CD14-positive monocyte (primary cell): ENCODE data around the gene CLTA. TPM values are rescaled to one million over a fixed set of nuclear protein-coding genes. Genes with fewer than 3 reads are reported as not detected.

Experiments
- DNase-seq, 3 donors: peaks; one replicate each; pipeline ENCODE4 v3.0.0-alpha.2; 2011 to 2022
- H2AFZ ChIP-seq: 2 replicates; pipeline ENCODE4 v1.6.0; 2012; ENCODE audit warnings: mild to moderate bottlenecking, low read depth, low read length, inconsistent platforms; ENCODE audit not compliant: insufficient read depth, poor library complexity, severe bottlenecking
- H3K27ac ChIP-seq, 2 donors: 1 replicate in 1 of 2; 2 replicates in 1 of 2; pipeline ENCODE4 v1.5.1; 2012 to 2013; ENCODE audit warnings: low read length in 2 of 2, control low read depth in 1 of 2, inconsistent platforms in 1 of 2, low read depth in 1 of 2, mild to moderate bottlenecking in 1 of 2
- H3K27me3 ChIP-seq, 2 donors: one replicate each; pipeline versions ENCODE4 v1.6.0 to v1.6.1; 2011 to 2013; ENCODE audit warnings: low read length in 2 of 2; ENCODE audit not compliant: control insufficient read depth in 2 of 2, insufficient read depth in 2 of 2
- H3K36me3 ChIP-seq, 2 donors: replicated peaks in 1 of 2; 1 replicate in 1 of 2; 2 replicates in 1 of 2; pipeline versions ENCODE4 v1.5.1 to v1.6.1; 2012 to 2013; ENCODE audit warnings: low read length in 2 of 2, control low read depth in 1 of 2, inconsistent platforms in 1 of 2, mild to moderate bottlenecking in 1 of 2; ENCODE audit not compliant: insufficient read depth in 2 of 2, control insufficient read depth in 1 of 2
- H3K4me1 ChIP-seq, 2 donors: 1 replicate in 1 of 2; 2 replicates in 1 of 2; pipeline versions ENCODE4 v1.5.1 to v1.6.1; 2012 to 2013; ENCODE audit warnings: low read length in 2 of 2, control low read depth in 1 of 2, inconsistent platforms in 1 of 2, mild to moderate bottlenecking in 1 of 2, moderate library complexity in 1 of 2; ENCODE audit not compliant: insufficient read depth in 2 of 2, control insufficient read depth in 1 of 2
- H3K4me2 ChIP-seq: replicated peaks from 2 replicates; pipeline ENCODE3; 2012; ENCODE audit warnings: low read length, moderate library complexity, mild to moderate bottlenecking; ENCODE audit not compliant: poor library complexity, severe bottlenecking; ENCODE audit errors: extremely low read depth
- H3K4me3 ChIP-seq, 3 experiments: fragments of 200-600 bp in 1 of 3; sonication (generic) in 1 of 3; replicated peaks in 1 of 3; 1 replicate in 2 of 3; 2 replicates in 1 of 3; pipeline ENCODE4 v1.5.1; 2011 to 2013; ENCODE audit warnings: low read length in 3 of 3, mild to moderate bottlenecking in 3 of 3, control low read depth in 2 of 3, low read depth in 2 of 3, inconsistent platforms in 1 of 3, moderate library complexity in 1 of 3
- H3K79me2 ChIP-seq: 2 replicates; pipeline ENCODE4 v1.6.0; 2012; ENCODE audit warnings: mild to moderate bottlenecking, control low read depth, inconsistent platforms, low read length, moderate library complexity; ENCODE audit not compliant: insufficient read depth
- H3K9ac ChIP-seq: 2 replicates; pipeline ENCODE4 v1.6.0; 2017; ENCODE audit warnings: low read length, mild to moderate bottlenecking; ENCODE audit not compliant: insufficient read depth, poor library complexity, severe bottlenecking
- H3K9me3 ChIP-seq, 2 donors: replicated peaks in 1 of 2; 1 replicate in 1 of 2; 2 replicates in 1 of 2; pipeline versions ENCODE4 v1.5.1 to v1.6.1; 2012 to 2013; ENCODE audit warnings: low read length in 2 of 2, control low read depth in 1 of 2; ENCODE audit not compliant: control insufficient read depth in 1 of 2, insufficient read depth in 1 of 2
- H4K20me1 ChIP-seq: 2 replicates; pipeline ENCODE4 v1.6.0; 2012; ENCODE audit warnings: mild to moderate bottlenecking, low read length, control low read depth, moderate library complexity; ENCODE audit not compliant: insufficient read depth
- H3K27ac Mint-ChIP-seq, 7 donors: one replicate each; pipeline ENCODE4 v1.8.0; 2020; ENCODE audit warnings: mild to moderate bottlenecking in 7 of 7, mixed read lengths in 7 of 7, moderate library complexity in 6 of 7, inconsistent platforms in 2 of 7
- H3K27me3 Mint-ChIP-seq, 3 donors: one replicate each; pipeline ENCODE4 v1.8.0; 2021 to 2022; ENCODE audit warnings: low read depth in 3 of 3, mild to moderate bottlenecking in 3 of 3, mixed read lengths in 3 of 3, moderate library complexity in 3 of 3, inconsistent platforms in 1 of 3
- H3K36me3 Mint-ChIP-seq, 2 donors: one replicate each; pipeline ENCODE4 v1.8.0; 2020; ENCODE audit warnings: mixed read lengths in 2 of 2, inconsistent platforms in 1 of 2, mild to moderate bottlenecking in 1 of 2
- H3K4me1 Mint-ChIP-seq: one replicate; pipeline ENCODE4 v1.8.0; 2020; ENCODE audit warnings: mild to moderate bottlenecking, mixed read lengths
- H3K4me3 Mint-ChIP-seq, 2 donors: one replicate each; pipeline ENCODE4 v1.8.0; 2020; ENCODE audit warnings: mild to moderate bottlenecking in 2 of 2, mixed read lengths in 2 of 2, moderate library complexity in 1 of 2
- H3K9me3 Mint-ChIP-seq, 7 donors: one replicate each; pipeline ENCODE4 v1.8.0; 2020 to 2022; ENCODE audit warnings: mixed read lengths in 7 of 7, mild to moderate bottlenecking in 6 of 7, moderate library complexity in 6 of 7, inconsistent platforms in 2 of 7
- WGBS: methylation state at CpG from one replicate; pipeline ENCODE4 v1.1.5; 2013; ENCODE audit warnings: missing lambda C conversion rate; ENCODE audit not compliant: insufficient coverage; 5-methylcytosine and 5-hydroxymethylcytosine counted together
- intact Hi-C, 2 donors: fragments of 100-400 bp; cut with micrococcal nuclease; formaldehyde crosslinking; loops; one replicate each; pipeline versions ENCODE4 v1.15.0 to v1.15.1; 2023
- polyA plus RNA-seq, 3 donors: library from polyadenylated mRNA; depleted of rRNA in 1 of 3; unstranded in 2 of 3; stranded (reverse) in 1 of 3; fragments of 300-500 nt in 2 of 3; fragments of >200 nt in 1 of 3; fragmentation: Illumina TruSeq in 2 of 3; gene quantifications; 1 replicate in 2 of 3; 2 replicates in 1 of 3; pipeline ENCODE4 v1.2.3, GENCODE V29; 2012 to 2021
- TF ChIP-seq, protein P1 (sequence below): fragments of 200-600 bp; IDR thresholded peaks from one replicate; pipeline ENCODE4 v1.8.0; 2022; ENCODE audit warnings: antibody characterized with exemption, mild to moderate bottlenecking

CLTA gene
- polyA plus RNA-seq, 3 donors = 85.6 to 262 (median 225) TPM

GRCh38 chr9:36214571-36214970 is 23.9 kb downstream of the CLTA start:
- H3K9me3 Mint-ChIP-seq = no peaks in the 10 kb centered on the region
- peaks cover 0 to 1% (median 0%) of the 10 kb centered on the region in 3 donors for H3K27me3 Mint-ChIP-seq
- Histone ChIP-seq H3K9ac (no peak overlapping the region), H3K79me2 (peaks cover 36% of the 10 kb centered on the region), H3K9me3 (no peaks in the 10 kb centered on the region), H3K4me2 (no peak overlapping the region), H4K20me1 (peaks cover 94% of the 10 kb centered on the region), H2AFZ (no peak overlapping the region), H3K27ac (no peak overlapping the region), H3K4me3 (no peak overlapping the region), H3K4me1 (no peaks in the 10 kb centered on the region), H3K36me3 (peaks cover 71 to 98% of the 10 kb centered on the region in 2 donors), H3K27me3 (no peaks in the 10 kb centered on the region)
- intact Hi-C loops = no loop called here
- no peak overlapping the region for H3K4me3 Mint-ChIP-seq
- peaks cover 2% of the 10 kb centered on the region for H3K4me1 Mint-ChIP-seq
- TF ChIP-seq, protein P1, sequence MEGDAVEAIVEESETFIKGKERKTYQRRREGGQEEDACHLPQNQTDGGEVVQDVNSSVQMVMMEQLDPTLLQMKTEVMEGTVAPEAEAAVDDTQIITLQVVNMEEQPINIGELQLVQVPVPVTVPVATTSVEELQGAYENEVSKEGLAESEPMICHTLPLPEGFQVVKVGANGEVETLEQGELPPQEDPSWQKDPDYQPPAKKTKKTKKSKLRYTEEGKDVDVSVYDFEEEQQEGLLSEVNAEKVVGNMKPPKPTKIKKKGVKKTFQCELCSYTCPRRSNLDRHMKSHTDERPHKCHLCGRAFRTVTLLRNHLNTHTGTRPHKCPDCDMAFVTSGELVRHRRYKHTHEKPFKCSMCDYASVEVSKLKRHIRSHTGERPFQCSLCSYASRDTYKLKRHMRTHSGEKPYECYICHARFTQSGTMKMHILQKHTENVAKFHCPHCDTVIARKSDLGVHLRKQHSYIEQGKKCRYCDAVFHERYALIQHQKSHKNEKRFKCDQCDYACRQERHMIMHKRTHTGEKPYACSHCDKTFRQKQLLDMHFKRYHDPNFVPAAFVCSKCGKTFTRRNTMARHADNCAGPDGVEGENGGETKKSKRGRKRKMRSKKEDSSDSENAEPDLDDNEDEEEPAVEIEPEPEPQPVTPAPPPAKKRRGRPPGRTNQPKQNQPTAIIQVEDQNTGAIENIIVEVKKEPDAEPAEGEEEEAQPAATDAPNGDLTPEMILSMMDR = no peak
- H3K36me3 Mint-ChIP-seq = peaks cover 76 to 89% of the 10 kb centered on the region in 2 donors
- DNase-seq = no peak
- peak overlapping the region in 1 of 7 donors; percentile 39 for H3K27ac Mint-ChIP-seq

DNA sequence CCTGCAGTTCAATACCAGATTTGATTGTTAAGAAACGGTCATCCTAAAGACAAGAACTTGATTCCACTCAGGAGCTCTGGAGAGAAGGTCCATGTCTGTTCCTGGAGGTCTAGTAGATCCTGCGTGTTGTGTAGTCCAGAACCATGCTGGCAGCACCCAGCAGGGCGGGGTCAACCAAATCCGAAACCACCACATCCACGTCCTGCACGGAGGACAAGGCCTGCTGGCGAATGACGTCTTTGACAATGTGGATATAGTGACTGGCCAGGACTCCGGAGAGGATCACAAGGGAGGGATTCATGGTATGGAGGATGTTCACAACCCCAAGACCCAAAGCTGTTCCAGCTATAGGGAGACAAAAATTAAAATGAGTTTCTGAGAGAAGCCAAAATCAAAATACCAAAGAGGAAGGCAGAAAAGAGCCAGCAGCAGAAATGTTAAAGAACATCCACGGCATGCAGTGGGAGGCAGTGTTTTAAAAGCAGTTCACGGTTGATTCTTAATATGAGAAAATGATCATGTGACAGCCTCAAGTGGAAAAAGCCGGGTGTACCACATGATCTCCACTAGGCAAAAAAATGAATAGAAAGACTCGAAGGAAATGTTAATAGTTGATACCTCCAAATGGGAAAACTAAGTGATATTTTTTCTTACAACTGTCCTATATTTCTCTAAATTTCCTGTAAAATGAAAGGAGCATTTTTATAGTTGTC is 26.7 kb downstream of the CLTA start:
- no peak overlapping the region for H3K9ac ChIP-seq
- intact Hi-C loops = no loop called here
- no peak for DNase-seq
- peaks cover 70% of the 10 kb centered on the region for H4K20me1 ChIP-seq
- peaks cover 21% of the 10 kb centered on the region for H3K79me2 ChIP-seq
- H3K27me3 ChIP-seq = no peaks in the 10 kb centered on the region
- Mint-ChIP-seq H3K4me3 (no peak overlapping the region), H3K9me3 (peaks cover 0 to 6% (median 2%) of the 10 kb centered on the region in 7 donors), H3K27ac (peak overlapping the region in 4 of 7 donors; percentile 2 to 78 (median 35)), H3K27me3 (peaks cover 0 to 1% (median 0%) of the 10 kb centered on the region in 3 donors), H3K36me3 (peaks cover 68 to 87% of the 10 kb centered on the region in 2 donors), H3K4me1 (peaks cover 2% of the 10 kb centered on the region)
- no peak overlapping the region for H3K4me2 ChIP-seq
- H3K4me1 ChIP-seq = no peaks in the 10 kb centered on the region
- H3K9me3 ChIP-seq = peaks cover 0 to 2% of the 10 kb centered on the region in 2 donors
- no peak overlapping the region for H2AFZ ChIP-seq
- H3K4me3 ChIP-seq = no peak overlapping the region
- TF ChIP-seq, protein P1 = no peak
- H3K27ac ChIP-seq = peak overlapping the region in 1 of 2 donors; percentile 18
- peaks cover 62 to 98% of the 10 kb centered on the region in 2 donors for H3K36me3 ChIP-seq
- 70% methylated on average over 2 of the region's 13 CpGs for WGBS
